ENCODE measurements around the gene MOAP1.

DNA sequence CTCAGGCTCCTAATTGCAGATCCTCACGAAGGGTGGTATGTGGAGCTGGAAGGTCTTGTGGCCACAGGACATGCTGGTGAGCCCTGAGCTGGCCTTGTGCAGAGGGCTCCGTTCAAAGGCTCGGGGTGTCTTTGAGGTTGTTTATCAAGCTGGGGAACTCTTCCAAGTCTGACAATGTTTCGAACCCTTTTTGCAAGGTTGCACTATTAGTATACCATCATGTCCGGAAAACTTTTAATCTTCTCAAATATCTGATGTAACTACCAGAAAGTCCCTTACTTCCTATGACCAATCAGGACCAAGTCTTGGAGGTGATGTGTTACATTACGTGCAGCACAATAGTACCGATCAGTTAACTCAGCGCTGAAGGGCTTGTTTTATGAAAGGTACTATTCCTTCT is 43.9 kb upstream of the MOAP1 start:
- TF ChIP-seq, protein P1, sequence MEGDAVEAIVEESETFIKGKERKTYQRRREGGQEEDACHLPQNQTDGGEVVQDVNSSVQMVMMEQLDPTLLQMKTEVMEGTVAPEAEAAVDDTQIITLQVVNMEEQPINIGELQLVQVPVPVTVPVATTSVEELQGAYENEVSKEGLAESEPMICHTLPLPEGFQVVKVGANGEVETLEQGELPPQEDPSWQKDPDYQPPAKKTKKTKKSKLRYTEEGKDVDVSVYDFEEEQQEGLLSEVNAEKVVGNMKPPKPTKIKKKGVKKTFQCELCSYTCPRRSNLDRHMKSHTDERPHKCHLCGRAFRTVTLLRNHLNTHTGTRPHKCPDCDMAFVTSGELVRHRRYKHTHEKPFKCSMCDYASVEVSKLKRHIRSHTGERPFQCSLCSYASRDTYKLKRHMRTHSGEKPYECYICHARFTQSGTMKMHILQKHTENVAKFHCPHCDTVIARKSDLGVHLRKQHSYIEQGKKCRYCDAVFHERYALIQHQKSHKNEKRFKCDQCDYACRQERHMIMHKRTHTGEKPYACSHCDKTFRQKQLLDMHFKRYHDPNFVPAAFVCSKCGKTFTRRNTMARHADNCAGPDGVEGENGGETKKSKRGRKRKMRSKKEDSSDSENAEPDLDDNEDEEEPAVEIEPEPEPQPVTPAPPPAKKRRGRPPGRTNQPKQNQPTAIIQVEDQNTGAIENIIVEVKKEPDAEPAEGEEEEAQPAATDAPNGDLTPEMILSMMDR (tag by site-specific recombination; IDR thresholded peaks at IDR 0.05), result no peak
- TF ChIP-seq ZNF544 (tag by site-specific recombination; IDR thresholded peaks at IDR 0.05), result no peak
- TF ChIP-seq ZNF510 (tag by site-specific recombination; IDR thresholded peaks at IDR 0.05; ENCODE audit: insufficient replicate concordance), result no peak
- TF ChIP-seq ZNF391 (tag by site-specific recombination; IDR thresholded peaks at IDR 0.05; ENCODE audit: borderline replicate concordance, low read depth), result no peak
- no peak for TF ChIP-seq KLF9 (tag by site-specific recombination; IDR thresholded peaks at IDR 0.05; ENCODE audit: low read depth)
- TF ChIP-seq, protein P2, sequence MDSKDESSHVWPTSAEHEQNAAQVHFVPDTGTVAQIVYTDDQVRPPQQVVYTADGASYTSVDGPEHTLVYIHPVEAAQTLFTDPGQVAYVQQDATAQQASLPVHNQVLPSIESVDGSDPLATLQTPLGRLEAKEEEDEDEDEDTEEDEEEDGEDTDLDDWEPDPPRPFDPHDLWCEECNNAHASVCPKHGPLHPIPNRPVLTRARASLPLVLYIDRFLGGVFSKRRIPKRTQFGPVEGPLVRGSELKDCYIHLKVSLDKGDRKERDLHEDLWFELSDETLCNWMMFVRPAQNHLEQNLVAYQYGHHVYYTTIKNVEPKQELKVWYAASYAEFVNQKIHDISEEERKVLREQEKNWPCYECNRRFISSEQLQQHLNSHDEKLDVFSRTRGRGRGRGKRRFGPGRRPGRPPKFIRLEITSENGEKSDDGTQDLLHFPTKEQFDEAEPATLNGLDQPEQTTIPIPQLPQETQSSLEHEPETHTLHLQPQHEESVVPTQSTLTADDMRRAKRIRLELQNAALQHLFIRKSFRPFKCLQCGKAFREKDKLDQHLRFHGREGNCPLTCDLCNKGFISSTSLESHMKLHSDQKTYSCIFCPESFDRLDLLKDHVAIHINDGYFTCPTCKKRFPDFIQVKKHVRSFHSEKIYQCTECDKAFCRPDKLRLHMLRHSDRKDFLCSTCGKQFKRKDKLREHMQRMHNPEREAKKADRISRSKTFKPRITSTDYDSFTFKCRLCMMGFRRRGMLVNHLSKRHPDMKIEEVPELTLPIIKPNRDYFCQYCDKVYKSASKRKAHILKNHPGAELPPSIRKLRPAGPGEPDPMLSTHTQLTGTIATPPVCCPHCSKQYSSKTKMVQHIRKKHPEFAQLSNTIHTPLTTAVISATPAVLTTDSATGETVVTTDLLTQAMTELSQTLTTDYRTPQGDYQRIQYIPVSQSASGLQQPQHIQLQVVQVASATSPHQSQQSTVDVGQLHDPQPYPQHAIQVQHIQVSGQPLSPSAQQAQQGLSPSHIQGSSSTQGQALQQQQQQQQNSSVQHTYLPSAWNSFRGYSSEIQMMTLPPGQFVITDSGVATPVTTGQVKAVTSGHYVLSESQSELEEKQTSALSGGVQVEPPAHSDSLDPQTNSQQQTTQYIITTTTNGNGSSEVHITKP (tag by site-specific recombination; IDR thresholded peaks at IDR 0.05), result no peak
- TF ChIP-seq ZNF423 (tag by site-specific recombination; IDR thresholded peaks at IDR 0.05), result no peak
- TF ChIP-seq ZNF660 (tag by site-specific recombination; IDR thresholded peaks at IDR 0.05), result no peak
- TF ChIP-seq, protein P3, sequence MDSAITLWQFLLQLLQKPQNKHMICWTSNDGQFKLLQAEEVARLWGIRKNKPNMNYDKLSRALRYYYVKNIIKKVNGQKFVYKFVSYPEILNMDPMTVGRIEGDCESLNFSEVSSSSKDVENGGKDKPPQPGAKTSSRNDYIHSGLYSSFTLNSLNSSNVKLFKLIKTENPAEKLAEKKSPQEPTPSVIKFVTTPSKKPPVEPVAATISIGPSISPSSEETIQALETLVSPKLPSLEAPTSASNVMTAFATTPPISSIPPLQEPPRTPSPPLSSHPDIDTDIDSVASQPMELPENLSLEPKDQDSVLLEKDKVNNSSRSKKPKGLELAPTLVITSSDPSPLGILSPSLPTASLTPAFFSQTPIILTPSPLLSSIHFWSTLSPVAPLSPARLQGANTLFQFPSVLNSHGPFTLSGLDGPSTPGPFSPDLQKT (IDR thresholded peaks at IDR 0.05; ENCODE audit: borderline replicate concordance, low read depth, low read length), result no peak
